Activated naive CD8-positive, alpha-beta T cell (primary cell): Measurements from ENCODE around the gene DNM3.

Experiments
- H3K27ac Mint-ChIP-seq: one replicate; pipeline ENCODE4 v1.8.0; 2021; ENCODE audit warnings: mixed read lengths
- H3K27me3 Mint-ChIP-seq: one replicate; pipeline ENCODE4 v1.8.0; 2021; ENCODE audit warnings: mixed read lengths
- H3K36me3 Mint-ChIP-seq: one replicate; pipeline ENCODE4 v1.8.0; 2021; ENCODE audit warnings: mixed read lengths
- H3K4me1 Mint-ChIP-seq: one replicate; pipeline ENCODE4 v1.8.0; 2021; ENCODE audit warnings: low read depth, mixed read lengths
- H3K4me3 Mint-ChIP-seq: one replicate; pipeline ENCODE4 v1.8.0; 2021; ENCODE audit warnings: mild to moderate bottlenecking, mixed read lengths
- H3K9me3 Mint-ChIP-seq: one replicate; pipeline ENCODE4 v1.8.0; 2021; ENCODE audit warnings: low read depth, mixed read lengths

The DNM3 gene

DNA sequence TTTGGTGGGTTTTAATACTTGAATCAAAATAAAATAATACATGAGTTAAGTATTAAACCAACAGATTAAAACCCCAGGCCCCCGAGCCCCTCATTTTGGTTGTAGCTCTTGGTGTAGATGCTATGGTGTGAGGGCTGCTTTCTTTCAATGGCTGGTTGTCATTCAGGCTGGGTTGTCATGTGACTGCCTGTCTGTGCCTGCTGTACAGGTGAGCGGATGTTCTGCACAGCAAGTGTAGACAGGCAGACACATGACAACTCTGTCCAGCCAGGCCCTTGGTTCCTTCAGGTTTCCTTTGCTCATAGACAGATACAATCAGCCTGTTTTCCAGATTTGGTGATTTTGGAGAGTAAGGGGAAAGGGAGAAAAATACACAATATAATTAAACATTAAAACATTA lies 297.3 kb downstream of the DNM3 start:
- peaks cover 3% of the 10 kb centered on the region for H3K36me3 Mint-ChIP-seq
- no peak overlapping the region for H3K4me3 Mint-ChIP-seq
- H3K27ac Mint-ChIP-seq = no peak overlapping the region
- H3K4me1 Mint-ChIP-seq = peaks cover 12% of the 10 kb centered on the region
- no peaks in the 10 kb centered on the region for H3K9me3 Mint-ChIP-seq
- H3K27me3 Mint-ChIP-seq = no peaks in the 10 kb centered on the region

DNA sequence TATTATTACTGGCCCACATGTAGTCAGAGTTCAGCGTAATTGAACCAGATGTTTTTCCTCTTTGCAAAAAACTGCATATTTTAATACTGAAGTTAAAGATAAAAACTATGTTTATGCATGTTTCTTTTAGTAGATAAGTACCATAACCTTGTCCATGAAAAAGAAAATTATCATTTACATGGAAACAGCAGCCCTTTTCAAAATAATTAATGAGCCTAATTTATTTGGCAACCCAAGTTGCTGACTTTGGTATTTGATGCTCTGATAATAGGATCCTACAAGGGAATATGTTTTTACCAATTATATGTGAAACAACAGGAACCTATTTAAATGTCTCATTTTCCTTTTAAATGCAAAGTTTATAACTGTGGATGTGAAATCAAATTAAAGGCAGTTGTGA lies 297.9 kb downstream of the DNM3 start:
- Mint-ChIP-seq H3K27me3 (no peaks in the 10 kb centered on the region), H3K36me3 (peaks cover 3% of the 10 kb centered on the region), H3K4me1 (peaks cover 7% of the 10 kb centered on the region), H3K9me3 (no peaks in the 10 kb centered on the region), H3K4me3 (no peak overlapping the region), H3K27ac (no peak overlapping the region)

DNA sequence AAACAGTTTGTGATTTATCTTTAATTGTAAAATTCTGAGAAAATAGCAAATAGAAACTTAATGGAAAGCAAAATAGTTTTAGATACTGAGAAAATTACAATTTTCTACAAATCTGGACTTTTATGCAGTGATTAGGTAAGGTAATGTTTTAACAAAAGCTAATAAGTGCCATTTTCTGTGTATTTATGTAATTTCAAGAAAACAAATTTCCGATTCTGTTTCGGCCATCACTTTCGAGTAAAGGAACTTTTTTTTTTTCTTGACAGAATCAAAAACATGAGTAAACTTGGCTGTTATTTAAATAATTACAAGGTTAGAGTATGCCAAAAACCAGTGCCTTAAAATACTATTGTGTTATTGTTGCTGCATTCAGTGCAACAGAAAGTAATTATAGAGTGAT lies 298.8 kb downstream of the DNM3 start:
- Mint-ChIP-seq H3K36me3 (no peaks in the 10 kb centered on the region), H3K9me3 (no peaks in the 10 kb centered on the region), H3K4me3 (no peak overlapping the region), H3K27ac (no peak overlapping the region), H3K27me3 (no peaks in the 10 kb centered on the region), H3K4me1 (peaks cover 4% of the 10 kb centered on the region)

- H3K27me3 Mint-ChIP-seq = no peaks in the 10 kb centered on the region
Measured at GRCh38 chr1:172140591-172140990, 299.3 kb downstream of the DNM3 start.

DNA sequence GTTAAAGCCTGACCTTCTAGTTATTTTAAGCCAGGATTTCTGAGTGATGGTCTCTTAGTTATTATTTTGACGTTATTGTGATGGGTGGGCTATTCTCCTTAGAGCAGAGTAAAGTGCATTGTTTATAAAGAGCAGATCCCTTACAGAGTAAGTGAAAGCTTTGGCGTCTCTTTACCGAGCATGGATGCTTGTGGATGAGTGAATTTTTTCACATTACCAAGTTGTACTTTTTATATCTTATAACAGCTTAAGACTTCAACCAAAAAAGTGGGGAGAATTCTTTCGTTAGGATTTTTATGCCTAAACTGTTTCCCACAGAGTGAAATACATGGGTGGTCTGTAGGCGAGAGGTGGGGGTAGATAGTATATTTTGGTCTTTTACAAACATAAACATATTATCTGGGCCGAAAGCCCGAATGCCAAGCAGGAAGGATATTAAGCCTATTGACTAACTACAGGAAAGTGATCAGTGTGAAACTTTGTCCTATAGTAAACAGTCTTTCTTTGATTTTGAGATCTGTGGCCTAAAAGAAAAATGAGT lies 300.1 kb downstream of the DNM3 start:
- Mint-ChIP-seq H3K4me1 (peaks cover 11% of the 10 kb centered on the region), H3K36me3 (no peaks in the 10 kb centered on the region), H3K27ac (no peak overlapping the region), H3K27me3 (no peaks in the 10 kb centered on the region), H3K9me3 (no peaks in the 10 kb centered on the region), H3K4me3 (no peak overlapping the region)

More at GRCh38 chr1:172140591-172140990, 299.3 kb downstream of the DNM3 start:
- H3K4me3 Mint-ChIP-seq = no peak overlapping the region
- no peaks in the 10 kb centered on the region for H3K36me3 Mint-ChIP-seq
- peaks cover 8% of the 10 kb centered on the region for H3K4me1 Mint-ChIP-seq
- no peaks in the 10 kb centered on the region for H3K9me3 Mint-ChIP-seq
- H3K27ac Mint-ChIP-seq = no peak overlapping the region

DNA sequence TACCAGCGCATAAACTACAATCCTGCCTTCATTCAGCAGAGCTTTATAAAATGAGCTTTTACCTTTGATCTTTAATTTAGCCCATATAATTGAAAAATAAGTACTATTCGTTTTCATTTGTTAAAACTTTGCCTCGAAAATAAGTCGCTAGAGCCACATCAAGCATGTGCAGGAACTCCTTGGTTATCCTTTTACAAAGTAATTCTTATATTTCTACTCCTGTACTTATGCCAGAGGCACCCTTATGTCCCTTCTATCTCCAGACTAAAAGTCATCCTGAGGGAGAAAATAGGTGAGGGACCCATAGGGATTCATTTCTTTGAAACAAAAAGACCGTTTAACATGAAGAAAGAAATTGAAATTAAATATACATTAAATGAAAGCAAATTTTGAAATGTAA lies 301.0 kb downstream of the DNM3 start:
- Mint-ChIP-seq H3K27ac (no peak overlapping the region), H3K36me3 (no peaks in the 10 kb centered on the region), H3K4me1 (peaks cover 11% of the 10 kb centered on the region), H3K9me3 (no peaks in the 10 kb centered on the region), H3K27me3 (no peaks in the 10 kb centered on the region), H3K4me3 (no peak overlapping the region)

GRCh38 chr1:172143384-172144055 lies 302.2 kb downstream of the DNM3 start:
- no peaks in the 10 kb centered on the region for H3K36me3 Mint-ChIP-seq
- peaks cover 11% of the 10 kb centered on the region for H3K4me1 Mint-ChIP-seq
- no peak overlapping the region for H3K27ac Mint-ChIP-seq
- H3K9me3 Mint-ChIP-seq = no peaks in the 10 kb centered on the region
- no peaks in the 10 kb centered on the region for H3K27me3 Mint-ChIP-seq
- H3K4me3 Mint-ChIP-seq = no peak overlapping the region

- no peak overlapping the region for H3K4me3 Mint-ChIP-seq
- peaks cover 11% of the 10 kb centered on the region for H3K4me1 Mint-ChIP-seq
- no peaks in the 10 kb centered on the region for H3K9me3 Mint-ChIP-seq
- H3K27me3 Mint-ChIP-seq = no peaks in the 10 kb centered on the region
- no peaks in the 10 kb centered on the region for H3K36me3 Mint-ChIP-seq
- H3K27ac Mint-ChIP-seq = no peak overlapping the region
Measured at GRCh38 chr1:172144445-172145061, 303.3 kb downstream of the DNM3 start.

- Mint-ChIP-seq H3K4me3 (no peak overlapping the region), H3K4me1 (peaks cover 11% of the 10 kb centered on the region), H3K9me3 (no peaks in the 10 kb centered on the region), H3K27me3 (no peaks in the 10 kb centered on the region), H3K36me3 (no peaks in the 10 kb centered on the region), H3K27ac (peak overlapping the region; percentile 46)
Measured at GRCh38 chr1:172145231-172145651, 303.9 kb downstream of the DNM3 start.

GRCh38 chr1:172145656-172146055 lies 304.4 kb downstream of the DNM3 start:
- H3K9me3 Mint-ChIP-seq = no peaks in the 10 kb centered on the region
- no peaks in the 10 kb centered on the region for H3K27me3 Mint-ChIP-seq
- H3K27ac Mint-ChIP-seq = peak overlapping the region; percentile 46
- no peaks in the 10 kb centered on the region for H3K36me3 Mint-ChIP-seq
- H3K4me1 Mint-ChIP-seq = peaks cover 11% of the 10 kb centered on the region
- H3K4me3 Mint-ChIP-seq = no peak overlapping the region

GRCh38 chr1:172146141-172146850 lies 305.0 kb downstream of the DNM3 start:
- Mint-ChIP-seq H3K4me1 (peaks cover 11% of the 10 kb centered on the region), H3K27ac (no peak overlapping the region), H3K4me3 (no peak overlapping the region), H3K36me3 (no peaks in the 10 kb centered on the region), H3K27me3 (no peaks in the 10 kb centered on the region), H3K9me3 (no peaks in the 10 kb centered on the region)

DNA sequence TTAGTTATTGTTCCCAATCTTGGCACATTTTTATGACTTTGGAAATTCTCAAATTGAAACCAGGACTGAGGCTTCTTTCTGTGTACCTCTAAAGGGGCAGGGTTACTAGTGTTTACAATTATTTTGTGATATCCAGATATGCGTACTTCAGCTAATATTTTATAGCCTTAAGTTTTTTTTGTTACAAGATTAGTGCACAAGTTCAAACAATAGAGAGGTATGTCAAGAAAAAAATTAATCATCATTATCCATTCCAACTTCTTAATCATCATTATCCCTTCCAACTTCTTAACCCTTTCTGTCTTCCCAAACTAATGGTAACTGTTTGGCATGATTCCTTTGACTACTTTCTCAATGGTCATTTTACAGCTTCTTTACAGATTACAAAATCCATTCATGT lies 306.2 kb downstream of the DNM3 start:
- H3K27ac Mint-ChIP-seq = no peak overlapping the region
- H3K4me1 Mint-ChIP-seq = peaks cover 11% of the 10 kb centered on the region
- H3K36me3 Mint-ChIP-seq = no peaks in the 10 kb centered on the region
- H3K27me3 Mint-ChIP-seq = no peaks in the 10 kb centered on the region
- H3K9me3 Mint-ChIP-seq = no peaks in the 10 kb centered on the region
- H3K4me3 Mint-ChIP-seq = no peak overlapping the region

DNA sequence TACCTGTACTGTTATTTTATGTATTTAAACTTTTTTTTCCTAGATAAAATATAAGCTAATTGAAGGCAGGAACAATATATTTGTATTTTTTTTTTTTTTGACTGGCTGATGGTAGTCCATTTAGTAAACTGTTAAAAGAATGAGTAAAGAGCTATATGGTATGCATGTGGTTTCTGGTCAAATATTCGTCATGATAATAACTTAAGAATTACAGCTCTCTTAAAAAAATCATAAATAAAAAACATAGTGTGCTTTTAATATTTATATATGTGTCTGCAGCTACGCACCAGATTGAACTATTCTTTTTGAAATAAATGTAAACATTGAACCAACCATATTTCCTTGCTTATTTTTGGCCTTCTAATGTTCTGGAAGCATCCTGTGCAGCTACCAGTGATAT lies 306.9 kb downstream of the DNM3 start:
- no peak overlapping the region for H3K27ac Mint-ChIP-seq
- no peaks in the 10 kb centered on the region for H3K9me3 Mint-ChIP-seq
- H3K4me3 Mint-ChIP-seq = no peak overlapping the region
- peaks cover 11% of the 10 kb centered on the region for H3K4me1 Mint-ChIP-seq
- H3K36me3 Mint-ChIP-seq = no peaks in the 10 kb centered on the region
- no peaks in the 10 kb centered on the region for H3K27me3 Mint-ChIP-seq

- H3K27ac Mint-ChIP-seq = no peak overlapping the region
- H3K36me3 Mint-ChIP-seq = no peaks in the 10 kb centered on the region
- no peaks in the 10 kb centered on the region for H3K9me3 Mint-ChIP-seq
- H3K4me3 Mint-ChIP-seq = no peak overlapping the region
- no peaks in the 10 kb centered on the region for H3K27me3 Mint-ChIP-seq
- H3K4me1 Mint-ChIP-seq = peaks cover 11% of the 10 kb centered on the region
Measured at GRCh38 chr1:172148707-172149106, 307.4 kb downstream of the DNM3 start.

GRCh38 chr1:172149346-172149745 lies 308.0 kb downstream of the DNM3 start:
- Mint-ChIP-seq H3K36me3 (no peaks in the 10 kb centered on the region), H3K27me3 (no peaks in the 10 kb centered on the region), H3K4me3 (no peak overlapping the region), H3K4me1 (peaks cover 13% of the 10 kb centered on the region), H3K9me3 (no peaks in the 10 kb centered on the region), H3K27ac (no peak overlapping the region)
